ENCODE measurements around the gene AHNAK. TPM values are rescaled to one million over a fixed set of nuclear protein-coding genes. Genes with fewer than 3 reads are reported as not detected.

AHNAK gene
- total RNA-seq, 4 donors from 2014 or later: 874 to 1,336 (median 1,047) TPM

DNA sequence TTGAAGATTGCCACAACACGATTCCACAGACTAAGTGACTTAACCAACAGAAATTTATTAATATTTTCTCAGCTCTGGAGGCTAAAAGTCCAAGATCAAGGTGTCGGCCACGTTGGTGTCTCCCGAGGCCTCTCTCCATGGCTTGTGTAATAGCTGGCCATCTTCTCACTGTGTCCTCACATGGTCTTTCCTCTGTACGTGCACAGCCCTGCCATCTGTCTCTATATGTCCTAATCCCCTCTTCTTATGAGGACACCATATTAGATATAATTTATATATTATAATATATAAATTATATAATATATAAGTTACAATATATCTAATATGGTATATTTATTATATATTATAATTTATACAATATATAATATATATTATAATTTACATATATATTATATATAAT is 152.9 kb downstream of the AHNAK start:
- no peak for ATAC-seq (ENCODE audit: low FRiP score)
- no peak for DNase-seq (ENCODE audit: low spot score)
- TF ChIP-seq, protein P1, sequence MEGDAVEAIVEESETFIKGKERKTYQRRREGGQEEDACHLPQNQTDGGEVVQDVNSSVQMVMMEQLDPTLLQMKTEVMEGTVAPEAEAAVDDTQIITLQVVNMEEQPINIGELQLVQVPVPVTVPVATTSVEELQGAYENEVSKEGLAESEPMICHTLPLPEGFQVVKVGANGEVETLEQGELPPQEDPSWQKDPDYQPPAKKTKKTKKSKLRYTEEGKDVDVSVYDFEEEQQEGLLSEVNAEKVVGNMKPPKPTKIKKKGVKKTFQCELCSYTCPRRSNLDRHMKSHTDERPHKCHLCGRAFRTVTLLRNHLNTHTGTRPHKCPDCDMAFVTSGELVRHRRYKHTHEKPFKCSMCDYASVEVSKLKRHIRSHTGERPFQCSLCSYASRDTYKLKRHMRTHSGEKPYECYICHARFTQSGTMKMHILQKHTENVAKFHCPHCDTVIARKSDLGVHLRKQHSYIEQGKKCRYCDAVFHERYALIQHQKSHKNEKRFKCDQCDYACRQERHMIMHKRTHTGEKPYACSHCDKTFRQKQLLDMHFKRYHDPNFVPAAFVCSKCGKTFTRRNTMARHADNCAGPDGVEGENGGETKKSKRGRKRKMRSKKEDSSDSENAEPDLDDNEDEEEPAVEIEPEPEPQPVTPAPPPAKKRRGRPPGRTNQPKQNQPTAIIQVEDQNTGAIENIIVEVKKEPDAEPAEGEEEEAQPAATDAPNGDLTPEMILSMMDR (IDR thresholded peaks at IDR 0.05): no peak

GRCh38 chr11:62393061-62393611 is 153.5 kb downstream of the AHNAK start:
- TF ChIP-seq, protein P1 (IDR thresholded peaks at IDR 0.05): no peak
- DNase-seq (ENCODE audit: low spot score) (no peak), ATAC-seq (ENCODE audit: low FRiP score) (peak; percentile 56)

GRCh38 chr11:62392506-62392905 is 154.1 kb downstream of the AHNAK start:
- DNase-seq (ENCODE audit: low spot score): no peak

DNA sequence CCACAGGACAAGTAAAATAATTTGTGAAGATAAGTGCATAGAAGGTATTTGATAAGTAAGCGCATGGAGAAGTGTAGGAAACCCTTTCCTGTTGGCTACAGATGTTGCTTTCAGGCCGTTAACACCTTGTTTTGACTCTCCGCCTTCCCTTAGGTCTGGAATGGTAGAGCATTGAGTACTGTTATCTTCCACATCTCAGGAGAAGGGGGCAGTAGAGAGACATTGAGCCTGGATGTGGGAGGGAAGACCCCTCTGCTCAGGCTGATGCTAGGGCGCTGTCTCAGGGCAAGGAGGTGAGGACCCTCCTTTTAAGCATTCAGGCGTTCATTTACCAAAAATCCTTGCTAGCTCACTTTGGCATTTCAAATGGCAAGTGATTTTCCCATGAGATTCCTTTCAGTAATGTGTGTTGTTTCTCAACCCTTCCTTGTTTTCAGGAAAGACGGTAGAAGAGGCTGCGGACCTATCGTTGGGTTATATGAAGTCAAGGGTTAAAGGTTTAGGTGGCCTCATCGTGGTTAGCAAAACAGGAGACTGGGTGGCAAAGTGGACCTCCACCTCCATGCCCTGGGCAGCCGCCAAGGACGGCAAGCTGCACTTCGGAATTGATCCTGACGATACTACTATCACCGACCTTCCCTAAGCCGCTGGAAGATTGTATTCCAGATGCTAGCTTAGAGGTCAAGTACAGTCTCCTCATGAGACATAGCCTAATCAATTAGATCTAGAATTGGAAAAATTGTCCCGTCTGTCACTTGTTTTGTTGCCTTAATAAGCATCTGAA is 154.8 kb downstream of the AHNAK start:
- DNase-seq (ENCODE audit: low spot score): no peak
- no peak for ATAC-seq (ENCODE audit: low FRiP score)
- TF ChIP-seq, protein P1 (IDR thresholded peaks at IDR 0.05): no peak

More at GRCh38 chr11:62392506-62392905, 154.1 kb downstream of the AHNAK start:
- no peak for ATAC-seq (ENCODE audit: low FRiP score)
- TF ChIP-seq, protein P1 (IDR thresholded peaks at IDR 0.05): no peak

DNA sequence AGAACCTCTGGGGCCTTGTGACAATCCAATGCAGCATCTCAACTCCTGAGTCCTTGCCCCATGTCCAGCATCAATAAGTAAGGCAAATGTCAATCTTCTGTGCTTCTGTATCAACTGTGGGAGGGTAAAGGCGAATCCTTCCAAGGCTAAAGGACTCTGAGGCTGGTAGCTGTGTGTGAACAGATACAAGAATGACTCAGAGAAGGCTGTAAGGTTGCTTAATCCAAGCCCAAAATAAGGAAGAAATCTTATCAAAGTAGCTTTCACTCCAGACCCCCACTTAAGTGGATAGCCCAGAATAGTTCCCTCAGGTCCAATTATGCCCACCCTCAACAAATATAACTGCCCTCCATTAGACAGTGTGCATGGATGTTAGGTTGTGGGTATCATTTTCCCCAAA is 155.9 kb downstream of the AHNAK start:
- DNase-seq (ENCODE audit: low spot score): no peak
- TF ChIP-seq, protein P1 (IDR thresholded peaks at IDR 0.05): no peak
- no peak for ATAC-seq (ENCODE audit: low FRiP score)

- no peak for ATAC-seq (ENCODE audit: low FRiP score)
- DNase-seq (ENCODE audit: low spot score): no peak
- TF ChIP-seq, protein P1 (IDR thresholded peaks at IDR 0.05): no peak
Measured at GRCh38 chr11:62390237-62390636, 156.4 kb downstream of the AHNAK start.

GRCh38 chr11:62388999-62389398 is 157.6 kb downstream of the AHNAK start:
- DNase-seq (ENCODE audit: low spot score) (no peak), ATAC-seq (ENCODE audit: low FRiP score) (no peak)
- TF ChIP-seq, protein P1 (IDR thresholded peaks at IDR 0.05): no peak

All from omental fat pad (tissue), 4 donors.